MCF 10A (cell line): ENCODE data around the gene COX20. TPM values are rescaled to one million over a fixed set of nuclear protein-coding genes. Genes with fewer than 3 reads are reported as not detected.

Experiments
- BruUV-seq: library from RNA; stranded (reverse); fragments of 400-500 nt; replicated peaks from 2 replicates; lab custom pipeline; 2021; lab: Mats Ljungman, UMichigan
- CTCF ChIA-PET: fragments of 300-600 bp; sonication (Branson Sonifier 250); formaldehyde crosslinking; extraction: SDS; loops from one replicate; lab custom pipeline; 2021; ENCODE audit warnings: antibody characterized with exemption, inconsistent platforms; lab: Yijun Ruan, JAX
- POLR2A ChIA-PET: fragments of 300-600, 350-650 bp; sonication (Branson Sonifier 250); formaldehyde crosslinking; extraction: SDS; loops from one replicate; lab custom pipeline; 2020; ENCODE audit warnings: antibody characterized with exemption, inconsistent platforms; lab: Yijun Ruan, JAX
- DNase-seq: peaks from one replicate; pipeline ENCODE4 v3.0.0-alpha.2; 2018; ENCODE audit not compliant: unreplicated experiment
- H3K27ac Mint-ChIP-seq: one replicate; pipeline ENCODE4 v1.8.0; 2022; ENCODE audit warnings: mild to moderate bottlenecking, low read depth, mixed read lengths; ENCODE audit not compliant: unreplicated experiment
- H3K27me3 Mint-ChIP-seq: one replicate; pipeline ENCODE4 v1.8.0; 2022; ENCODE audit warnings: mixed read lengths; ENCODE audit not compliant: insufficient read depth, unreplicated experiment
- H3K36me3 Mint-ChIP-seq: one replicate; pipeline ENCODE4 v1.8.0; 2022; ENCODE audit warnings: mild to moderate bottlenecking, moderate library complexity, mixed read lengths; ENCODE audit not compliant: insufficient read depth, unreplicated experiment
- H3K4me1 Mint-ChIP-seq: one replicate; pipeline ENCODE4 v1.8.0; 2022; ENCODE audit warnings: mixed read lengths; ENCODE audit not compliant: insufficient read depth, unreplicated experiment
- H3K4me3 Mint-ChIP-seq: one replicate; pipeline ENCODE4 v1.8.0; 2022; ENCODE audit warnings: mild to moderate bottlenecking, moderate library complexity, mixed read lengths; ENCODE audit not compliant: unreplicated experiment
- H3K9me3 Mint-ChIP-seq: one replicate; pipeline ENCODE4 v1.8.0; 2022; ENCODE audit warnings: mixed read lengths; ENCODE audit not compliant: unreplicated experiment
- CTCF ChIP-seq: fragments of 200-600 bp; IDR thresholded peaks from one replicate; pipeline ENCODE4 v1.8.0; 2022; ENCODE audit warnings: antibody characterized with exemption, mild to moderate bottlenecking; ENCODE audit not compliant: unreplicated experiment
- intact Hi-C: fragments of 100-400 bp; cut with micrococcal nuclease; formaldehyde crosslinking; loops from 2 replicates; pipeline ENCODE4 v1.14.1; 2022
- total RNA-seq: library from RNA; stranded (reverse); gene quantifications from 2 replicates; pipeline ENCODE4 v1.2.3, GENCODE V29; 2022

Gene COX20
- total RNA-seq, 1 experiment from 2014 or later = 44.6 TPM

- H3K9me3 Mint-ChIP-seq = no peaks in the 10 kb centered on the region
- no peak overlapping the region for H3K4me3 Mint-ChIP-seq
- intact Hi-C loops = no loop called here
- H3K27ac Mint-ChIP-seq = peak overlapping the region; percentile 43
- no peaks in the 10 kb centered on the region for H3K27me3 Mint-ChIP-seq
- peaks cover 100% of the 10 kb centered on the region for H3K36me3 Mint-ChIP-seq
- no peak for TF ChIP-seq CTCF
- no TSS peak for BruUV-seq
- POLR2A ChIA-PET = interaction anchor here (0.7 to 25.5 kb wide), 5 partner anchors 2 to 970 kb away, joined by 3 to 1456 read pairs (median 719); partner anchors contain the start of genes COX20 and HNRNPU
- DNase-seq = no peak
- peaks cover 30% of the 10 kb centered on the region for H3K4me1 Mint-ChIP-seq
- CTCF ChIA-PET = interaction anchor here (0.5 to 4.6 kb wide), 5 partner anchors 9 to 280 kb away, joined by 3 to 31 read pairs (median 3); partner anchors contain the start of gene HNRNPU
Observed at GRCh38 chr1:244852694-244853093, 17.2 kb downstream of the COX20 start.

- Mint-ChIP-seq H3K4me3 (no peak overlapping the region), H3K27me3 (no peaks in the 10 kb centered on the region), H3K36me3 (peaks cover 100% of the 10 kb centered on the region), H3K9me3 (no peaks in the 10 kb centered on the region), H3K27ac (peak overlapping the region; percentile 17), H3K4me1 (peaks cover 39% of the 10 kb centered on the region)
- no peak for DNase-seq
- BruUV-seq = no TSS peak
- ChIA-PET CTCF (interaction anchor here (0.7 to 0.9 kb wide), 2 partner anchors 14 to 178 kb away, joined by 3 read pairs; no protein-coding TSS in a partner anchor), POLR2A (interaction anchor here (1.2 to 25.5 kb wide), 4 partner anchors 0 to 117 kb away, joined by 3 to 1456 read pairs (median 1088); partner anchors contain the start of genes COX20 and HNRNPU)
- TF ChIP-seq CTCF = no peak
- intact Hi-C loops = no loop called here
Observed at GRCh38 chr1:244854166-244854565, 18.7 kb downstream of the COX20 start.

GRCh38 chr1:244854865-244855578, 19.6 kb downstream of the COX20 start:
- peak overlapping the region; percentile 17 for H3K27ac Mint-ChIP-seq
- H3K4me3 Mint-ChIP-seq = no peak overlapping the region
- no peak for DNase-seq
- H3K9me3 Mint-ChIP-seq = no peaks in the 10 kb centered on the region
- ChIA-PET CTCF (interaction anchor here (0.6 to 13.7 kb wide), 5 partner anchors 9 to 1458 kb away, joined by 3 to 174 read pairs (median 5); partner anchors contain the start of gene HNRNPU), POLR2A (interaction anchor here (18.8 to 25.5 kb wide), 3 partner anchors 1 to 116 kb away, joined by 719 to 1456 read pairs (median 1456); partner anchors contain the start of genes COX20 and HNRNPU)
- BruUV-seq = no TSS peak
- TF ChIP-seq CTCF = no peak
- peaks cover 100% of the 10 kb centered on the region for H3K36me3 Mint-ChIP-seq
- intact Hi-C loops = no loop called here
- H3K27me3 Mint-ChIP-seq = no peaks in the 10 kb centered on the region
- H3K4me1 Mint-ChIP-seq = peaks cover 46% of the 10 kb centered on the region

GRCh38 chr1:244857761-244858160, 22.3 kb downstream of the COX20 start:
- peaks cover 100% of the 10 kb centered on the region for H3K36me3 Mint-ChIP-seq

More at GRCh38 chr1:244857761-244858160, 22.3 kb downstream of the COX20 start:
- no peak for DNase-seq
- H3K27ac Mint-ChIP-seq = peak overlapping the region; percentile 37
- intact Hi-C loops = no loop called here
- no peak overlapping the region for H3K4me3 Mint-ChIP-seq
- ChIA-PET POLR2A (interaction anchor here (0.8 to 25.5 kb wide), 4 partner anchors 13 to 187 kb away, joined by 3 to 1456 read pairs (median 447); partner anchors contain the start of gene COX20), CTCF (interaction anchor here (0.9 to 13.7 kb wide), 6 partner anchors 10 to 204 kb away, joined by 3 to 174 read pairs (median 4); no protein-coding TSS in a partner anchor)
- no peaks in the 10 kb centered on the region for H3K9me3 Mint-ChIP-seq
- no TSS peak for BruUV-seq
- TF ChIP-seq CTCF = no peak
- H3K27me3 Mint-ChIP-seq = no peaks in the 10 kb centered on the region
- H3K4me1 Mint-ChIP-seq = peaks cover 59% of the 10 kb centered on the region
